Measurements from ENCODE around the gene CASKIN1. TPM values are rescaled to one million over a fixed set of nuclear protein-coding genes. Genes with fewer than 3 reads are reported as not detected.
A peak's percentile ranks its signal among the peaks of the same experiment; 100 is the strongest.

The CASKIN1 gene
- total RNA-seq, 1 donor from 2014 or later: 1.2 TPM

DNA sequence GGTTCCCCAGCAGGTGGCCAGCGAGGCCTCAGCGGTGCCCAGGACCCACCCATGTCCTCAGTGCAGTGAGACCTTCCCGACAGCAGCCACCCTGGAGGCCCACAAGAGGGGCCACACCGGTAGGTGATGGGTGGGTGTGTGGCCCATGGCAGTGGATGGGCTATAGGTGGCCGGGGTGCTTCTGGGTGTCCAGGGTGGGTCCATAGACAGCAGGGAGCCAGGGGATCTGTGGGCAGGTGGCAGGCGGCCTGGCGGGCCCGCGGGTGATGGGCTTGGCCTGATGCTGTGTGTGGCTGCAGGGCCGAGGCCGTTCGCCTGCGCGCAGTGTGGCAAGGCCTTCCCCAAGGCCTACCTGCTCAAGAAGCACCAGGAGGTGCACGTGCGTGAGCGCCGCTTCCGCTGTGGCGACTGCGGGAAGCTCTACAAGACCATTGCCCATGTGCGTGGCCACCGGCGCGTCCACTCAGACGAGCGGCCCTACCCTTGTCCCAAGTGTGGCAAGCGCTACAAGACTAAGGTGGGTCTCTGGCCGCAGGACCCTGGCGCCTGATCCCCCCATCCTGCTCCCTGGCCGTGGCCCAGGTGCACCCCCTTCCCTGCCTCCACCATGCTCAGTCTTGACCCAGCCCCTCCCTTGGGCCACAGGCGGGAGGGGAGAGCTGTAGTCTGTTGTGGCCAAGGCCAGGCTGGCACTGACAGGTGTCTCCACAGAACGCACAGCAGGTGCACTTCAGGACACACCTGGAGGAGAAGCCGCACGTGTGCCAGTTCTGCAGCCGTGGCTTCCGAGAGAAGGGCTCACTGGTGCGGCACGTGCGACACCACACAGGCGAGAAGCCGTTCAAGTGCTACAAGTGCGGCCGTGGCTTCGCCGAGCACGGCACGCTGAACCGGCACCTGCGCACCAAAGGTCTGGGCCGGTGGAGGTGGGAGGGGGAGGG is 37.7 kb upstream of the CASKIN1 start:
- intact Hi-C loops (cut with DNase I): no loop called here

DNA sequence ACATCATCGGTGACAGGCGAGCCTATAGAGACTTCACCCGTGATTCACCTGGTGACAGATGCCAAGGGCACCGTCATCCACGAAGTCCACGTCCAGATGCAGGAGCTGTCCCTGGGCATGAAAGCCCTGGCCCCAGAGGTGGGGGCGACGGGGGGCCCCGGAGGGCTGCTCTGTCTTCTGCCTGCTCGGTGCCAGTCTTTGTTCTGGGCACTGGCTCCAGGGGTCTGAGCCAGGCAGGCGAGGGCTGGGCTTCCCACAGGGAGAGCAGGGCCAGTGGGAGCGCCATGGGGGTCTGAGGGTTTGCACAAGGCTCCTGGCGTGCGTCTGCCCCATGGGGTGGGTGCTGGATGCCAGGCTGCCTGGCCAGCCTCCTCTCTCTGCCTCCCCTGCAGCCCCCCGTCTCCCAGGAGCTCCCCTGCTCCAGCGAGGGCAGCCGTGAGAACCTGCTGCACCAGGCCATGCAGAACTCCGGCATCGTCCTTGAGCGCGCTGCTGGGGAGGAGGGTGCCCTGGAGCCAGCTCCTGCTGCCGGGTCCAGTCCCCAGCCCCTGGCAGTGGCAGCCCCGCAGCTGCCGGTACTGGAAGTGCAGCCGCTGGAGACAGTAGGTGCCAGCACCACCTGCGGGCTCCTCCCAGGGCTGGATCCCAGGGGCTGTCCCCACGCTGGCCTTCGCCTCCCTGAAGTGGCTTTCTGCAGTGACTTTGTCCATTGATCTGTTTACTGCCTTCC is 36.8 kb upstream of the CASKIN1 start:
- intact Hi-C loops (cut with DNase I): no loop called here
- DNase-seq (ENCODE audit: low spot score): no peak

More for the DNA sequence above, 37.7 kb upstream of the CASKIN1 start:
- DNase-seq (ENCODE audit: low spot score): no peak

DNA sequence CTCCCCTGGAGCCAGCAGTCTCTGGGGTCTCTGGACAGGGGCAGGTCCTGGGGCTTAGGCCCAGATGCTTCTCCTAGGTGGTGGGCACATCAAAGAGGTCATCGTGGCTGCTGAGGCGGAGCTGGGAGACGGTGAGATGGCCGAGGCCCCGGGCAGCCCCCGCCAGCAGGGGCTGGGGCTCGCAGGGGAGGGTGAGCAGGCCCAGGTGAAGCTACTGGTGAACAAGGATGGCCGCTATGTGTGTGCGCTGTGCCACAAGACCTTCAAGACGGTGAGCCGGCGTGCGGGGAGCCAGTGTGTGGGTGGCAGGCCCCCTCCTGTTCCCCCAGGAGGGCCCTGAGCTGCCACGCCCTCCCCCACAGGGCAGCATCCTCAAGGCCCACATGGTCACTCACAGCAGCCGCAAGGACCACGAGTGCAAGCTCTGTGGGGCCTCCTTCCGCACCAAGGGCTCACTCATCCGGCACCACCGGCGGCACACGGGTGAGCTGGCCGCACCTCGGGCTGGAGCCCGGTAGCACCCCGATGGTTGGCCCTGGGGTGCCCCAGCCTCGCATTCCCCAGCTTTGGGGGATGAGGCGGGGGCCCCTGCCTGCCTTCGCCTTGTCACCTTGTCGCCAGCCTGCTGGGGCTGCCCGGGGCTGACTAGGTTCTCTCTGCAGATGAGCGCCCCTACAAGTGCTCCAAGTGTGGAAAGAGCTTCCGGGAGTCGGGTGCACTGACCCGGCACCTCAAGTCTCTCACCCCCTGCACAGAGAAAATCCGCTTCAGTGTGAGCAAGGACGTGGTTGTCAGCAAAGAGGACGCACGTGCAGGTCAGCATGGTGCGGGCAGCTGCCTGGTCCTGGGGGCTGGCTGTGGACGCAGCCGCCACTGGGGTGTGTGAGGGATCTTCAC is 35.9 kb upstream of the CASKIN1 start:
- intact Hi-C loops (cut with DNase I): no loop called here
- DNase-seq (ENCODE audit: low spot score): no peak

DNA sequence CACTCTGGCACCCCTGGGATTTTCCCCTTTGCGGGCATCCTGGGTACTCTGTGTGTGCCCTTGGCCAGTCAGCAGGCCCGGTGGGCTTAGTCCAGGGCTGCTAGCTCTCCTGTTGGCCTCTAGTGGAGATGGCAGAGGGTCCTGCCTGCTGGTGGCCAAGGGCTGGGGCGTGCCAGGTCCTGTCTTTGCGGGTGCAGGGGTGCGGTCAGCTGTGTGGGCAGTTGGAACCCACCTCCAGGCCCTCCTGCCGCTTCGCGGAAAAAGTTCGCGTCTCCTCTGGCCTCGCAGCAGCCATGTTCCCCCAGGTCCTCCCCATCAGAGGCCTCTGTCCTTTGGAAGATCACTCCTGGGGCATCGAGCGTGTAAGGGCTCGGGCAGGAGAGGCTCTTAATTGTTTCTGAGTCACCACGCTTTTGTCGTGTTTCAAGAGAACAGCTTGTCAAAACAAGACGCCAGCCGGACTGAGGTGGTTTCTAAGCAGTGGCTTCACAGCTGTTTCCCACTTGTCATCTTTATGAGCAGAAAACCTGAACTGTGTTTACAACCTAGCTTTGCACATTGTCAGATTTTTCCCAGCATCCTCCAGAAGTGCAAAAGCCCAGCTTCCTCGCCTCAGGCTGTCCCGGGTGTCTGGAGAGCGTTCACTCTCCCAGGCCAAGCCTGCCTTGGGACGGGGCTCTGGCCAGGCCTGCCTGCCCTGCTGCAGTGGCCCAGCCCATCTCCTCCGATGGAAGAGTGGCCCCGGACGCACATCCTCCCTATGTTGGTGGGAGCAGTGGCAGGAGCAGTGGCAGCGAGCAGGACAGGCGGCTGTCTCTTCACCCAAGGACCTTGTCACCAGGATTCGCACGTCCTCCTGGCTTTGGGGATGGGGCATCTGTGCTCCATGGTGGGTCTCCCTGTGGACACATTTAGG is 34.9 kb upstream of the CASKIN1 start:
- intact Hi-C loops (cut with DNase I): no loop called here
- no peak for DNase-seq (ENCODE audit: low spot score)

DNA sequence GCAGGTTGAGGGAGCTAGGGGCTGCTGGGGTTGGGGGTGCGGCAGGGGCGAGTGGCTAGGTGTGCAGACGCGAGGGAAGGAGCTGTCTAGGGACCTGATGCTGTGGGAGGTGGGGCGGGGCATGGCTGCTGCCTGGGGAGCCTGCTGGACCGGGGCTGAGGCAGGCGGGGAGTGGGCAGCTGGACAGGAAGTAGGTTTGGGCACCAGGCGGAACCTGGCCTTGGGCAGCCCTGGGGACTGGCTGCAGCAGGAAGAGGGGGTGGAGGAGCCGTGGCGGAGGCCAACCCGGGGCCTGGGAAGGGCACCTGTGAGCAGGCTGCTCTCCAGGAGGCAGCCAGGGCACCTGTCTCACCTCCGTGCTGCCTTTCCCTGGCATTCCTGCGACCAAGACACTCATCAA is 34.0 kb upstream of the CASKIN1 start:
- intact Hi-C loops (cut with DNase I): no loop called here
- no peak for DNase-seq (ENCODE audit: low spot score)

DNA sequence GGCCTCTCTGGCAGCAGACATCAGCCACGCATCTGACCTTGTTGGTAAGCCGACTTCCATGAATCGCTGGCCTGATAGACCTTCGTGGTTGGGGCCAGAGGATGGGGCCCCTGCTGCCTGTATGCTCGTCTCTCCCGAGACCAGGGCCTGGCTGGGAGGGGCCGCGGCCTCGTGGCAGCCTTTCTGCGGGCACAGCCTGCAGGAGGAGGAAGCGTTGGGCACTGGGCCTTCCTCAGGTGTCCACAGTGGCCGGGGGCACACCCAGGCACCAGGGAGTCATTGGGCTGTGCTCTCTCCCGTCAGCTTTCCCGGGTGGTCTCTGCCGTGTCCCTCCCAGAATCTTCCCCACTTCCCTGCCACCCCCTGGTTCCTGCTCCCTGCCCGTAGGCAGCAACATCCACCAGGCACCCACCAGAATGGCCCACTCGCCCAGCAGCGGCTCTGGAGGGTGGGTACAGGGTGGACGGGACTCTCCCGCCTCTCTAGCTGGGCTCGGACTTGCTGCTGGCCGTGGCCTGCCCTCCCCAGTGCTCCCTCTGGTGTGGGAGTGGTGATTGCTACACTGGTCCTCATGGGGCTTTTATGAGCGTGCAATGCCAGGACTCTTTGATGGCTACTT is 33.3 kb upstream of the CASKIN1 start:
- no peak for DNase-seq (ENCODE audit: low spot score)
- intact Hi-C loops (cut with DNase I): no loop called here

DNA sequence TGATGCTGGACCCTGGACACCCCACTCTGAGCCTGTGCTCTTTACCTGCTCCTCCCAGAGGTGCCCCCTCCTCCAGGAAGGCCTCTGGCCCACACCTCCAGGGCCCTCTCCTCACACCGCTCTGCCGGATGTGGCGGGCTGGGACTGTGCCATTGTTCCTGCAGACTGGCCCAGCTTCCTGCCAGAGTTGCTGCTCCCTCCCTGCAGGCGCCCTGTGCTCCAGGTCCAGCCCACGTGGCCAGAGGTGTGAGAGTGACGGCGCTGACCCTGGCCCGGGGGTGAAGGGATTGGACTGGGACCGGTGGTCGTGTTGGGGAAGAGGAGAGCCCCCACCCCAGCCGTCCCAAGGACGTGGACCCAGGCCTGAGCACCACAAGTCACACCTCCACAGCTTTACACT is 32.7 kb upstream of the CASKIN1 start:
- DNase-seq (ENCODE audit: low spot score): no peak
- intact Hi-C loops (cut with DNase I): no loop called here

DNA sequence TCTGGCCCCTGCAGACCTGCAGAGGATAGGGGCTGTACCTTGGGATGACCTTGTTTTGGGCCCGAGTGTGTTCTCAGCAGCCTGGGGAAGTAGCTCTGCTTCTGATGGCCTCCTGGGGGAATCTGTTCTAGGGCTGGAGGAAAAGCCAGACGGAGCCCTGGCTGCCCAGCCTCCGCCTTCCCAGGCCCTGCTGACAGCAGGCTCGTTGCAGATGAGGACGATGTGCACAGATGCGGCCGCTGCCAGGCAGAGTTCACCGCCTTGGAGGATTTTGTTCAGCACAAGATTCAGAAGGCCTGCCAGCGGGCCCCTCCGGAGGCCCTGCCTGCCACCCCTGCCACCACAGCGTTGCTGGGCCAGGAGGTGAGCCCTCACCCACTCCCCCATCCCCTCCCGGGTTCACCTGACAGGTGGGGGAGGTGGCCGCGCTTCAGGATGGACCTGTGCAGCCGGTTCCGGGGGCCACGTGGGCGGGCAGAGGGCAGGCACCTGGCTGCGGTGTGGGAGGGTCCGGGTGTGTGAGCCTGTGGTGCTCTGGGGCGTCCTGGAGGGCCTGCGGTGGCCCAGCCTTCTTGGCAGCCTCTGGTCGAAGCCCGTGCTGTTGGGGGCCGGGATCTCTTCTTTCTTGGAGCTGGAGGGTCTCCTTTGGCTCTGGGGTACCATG is 31.9 kb upstream of the CASKIN1 start:
- no peak for DNase-seq (ENCODE audit: low spot score)
- intact Hi-C loops (cut with DNase I): no loop called here

DNA sequence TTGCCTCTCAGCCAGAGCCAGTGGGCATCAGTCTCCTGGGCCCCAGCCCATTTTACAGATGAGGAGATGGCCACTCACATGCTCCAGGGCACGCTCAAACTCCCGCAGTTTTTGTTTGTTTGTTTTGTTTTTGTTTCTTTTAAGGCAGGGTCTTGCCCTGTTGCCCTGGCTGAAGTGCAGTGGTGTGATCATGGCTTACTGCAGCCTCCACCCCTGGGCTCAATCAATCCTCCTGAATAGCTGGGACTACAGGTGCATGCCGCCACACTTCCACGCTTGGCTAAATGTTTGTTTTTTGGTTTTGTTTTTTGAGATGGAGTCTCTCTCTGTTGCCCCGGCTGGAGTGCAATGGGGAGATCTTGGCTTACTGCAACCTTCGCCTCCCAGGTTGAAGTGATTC is 30.5 kb upstream of the CASKIN1 start:
- no peak for DNase-seq (ENCODE audit: low spot score)
- intact Hi-C loops (cut with DNase I): no loop called here

DNA sequence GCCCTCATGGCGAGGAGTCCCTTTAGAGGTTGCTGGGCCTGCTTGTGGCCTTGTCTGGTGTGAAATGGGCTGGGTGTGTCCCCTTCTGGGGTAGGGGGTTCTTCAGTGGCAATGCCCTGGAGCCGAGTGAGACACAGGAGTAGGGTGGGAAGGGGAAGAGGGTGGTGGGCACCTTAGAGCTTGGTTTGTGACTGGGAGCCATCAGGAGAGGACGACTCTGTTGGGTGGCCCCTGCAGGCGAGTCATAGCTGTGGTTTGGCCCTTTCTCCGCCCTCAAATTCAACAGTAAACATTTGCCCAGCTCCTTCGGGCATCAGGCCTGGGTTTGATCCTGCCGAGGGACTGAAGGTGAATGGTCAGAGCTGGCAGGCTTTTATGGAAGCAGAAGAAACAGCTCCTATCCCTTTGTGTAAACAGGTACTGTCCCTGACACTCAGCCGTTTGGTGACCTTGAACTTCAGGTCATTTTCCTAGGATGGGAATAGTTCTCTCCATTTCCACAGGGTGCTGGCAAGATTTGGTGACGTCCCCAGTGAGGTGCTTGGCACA is 29.9 kb upstream of the CASKIN1 start:
- DNase-seq (ENCODE audit: low spot score): no peak
- intact Hi-C loops (cut with DNase I): no loop called here

DNA sequence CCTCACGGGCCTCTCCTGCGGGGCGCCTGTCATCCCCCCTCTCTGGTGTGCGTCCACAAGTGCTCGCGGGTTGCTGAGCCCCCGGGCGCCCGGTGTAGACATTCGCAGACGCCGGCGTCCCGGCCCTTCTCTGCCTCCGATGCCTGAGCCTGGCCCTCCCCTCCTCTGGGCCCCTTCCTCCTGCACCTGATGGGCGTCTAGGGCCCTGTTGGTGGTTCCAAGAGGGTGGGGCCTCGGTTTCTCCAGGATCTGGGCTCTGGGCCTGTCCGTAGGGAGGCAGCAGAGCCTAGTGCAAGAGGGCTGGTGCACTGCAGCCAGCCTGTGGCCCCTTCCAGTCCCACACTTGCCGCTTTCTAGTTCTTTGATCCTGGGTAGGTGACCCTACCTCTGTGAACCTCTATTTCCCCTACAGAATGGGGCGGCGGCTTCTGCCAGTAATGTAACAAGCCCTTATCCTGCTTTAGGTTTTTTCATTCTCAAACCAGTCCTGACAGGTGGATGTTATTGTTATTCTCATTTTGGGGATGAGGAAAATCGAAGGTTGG is 27.6 kb upstream of the CASKIN1 start:
- no peak for DNase-seq (ENCODE audit: low spot score)
- intact Hi-C loops (cut with DNase I): no loop called here

DNA sequence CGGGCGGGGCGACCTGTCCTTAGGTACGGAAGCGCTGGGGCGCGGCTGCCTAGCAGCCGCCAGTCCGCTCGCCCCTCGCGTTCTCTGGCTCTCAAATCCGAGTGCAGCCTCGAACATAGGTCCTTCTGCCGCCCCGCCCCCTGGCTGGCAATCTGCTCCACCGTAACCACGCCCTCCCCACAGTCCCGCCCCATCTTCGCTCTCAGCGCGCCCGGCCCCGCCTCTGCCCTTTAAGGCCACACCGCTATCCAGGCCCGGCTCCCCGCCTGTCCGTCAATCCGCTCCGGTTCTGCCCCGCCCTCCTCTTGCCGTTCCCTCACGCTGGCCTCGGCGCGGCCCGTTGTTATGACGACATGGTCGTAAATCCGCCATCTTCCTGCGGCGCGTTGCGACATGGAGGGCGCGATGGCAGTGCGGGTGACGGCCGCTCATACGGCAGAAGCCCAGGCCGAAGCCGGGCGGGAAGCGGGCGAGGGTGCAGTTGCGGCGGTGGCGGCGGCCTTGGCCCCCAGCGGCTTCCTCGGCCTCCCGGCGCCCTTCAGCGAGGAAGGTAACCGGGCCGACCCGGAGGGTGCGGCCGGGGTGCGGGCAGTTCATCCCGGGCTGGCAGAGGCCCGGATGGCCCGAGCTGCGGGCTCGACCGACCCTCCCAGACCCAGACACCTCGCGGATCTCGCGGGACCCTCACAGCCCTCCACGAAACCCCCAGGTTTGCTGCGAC is 27.0 kb upstream of the CASKIN1 start, which contains the start of gene E4F1:
E4F1 (plus strand) TSS at position 371 of the 721 bp plus-strand sequence; CDS start at position 394, 23 bp downstream.
- DNase-seq (ENCODE audit: low spot score): peak; percentile 100
- intact Hi-C loops (cut with DNase I): no loop called here

DNA sequence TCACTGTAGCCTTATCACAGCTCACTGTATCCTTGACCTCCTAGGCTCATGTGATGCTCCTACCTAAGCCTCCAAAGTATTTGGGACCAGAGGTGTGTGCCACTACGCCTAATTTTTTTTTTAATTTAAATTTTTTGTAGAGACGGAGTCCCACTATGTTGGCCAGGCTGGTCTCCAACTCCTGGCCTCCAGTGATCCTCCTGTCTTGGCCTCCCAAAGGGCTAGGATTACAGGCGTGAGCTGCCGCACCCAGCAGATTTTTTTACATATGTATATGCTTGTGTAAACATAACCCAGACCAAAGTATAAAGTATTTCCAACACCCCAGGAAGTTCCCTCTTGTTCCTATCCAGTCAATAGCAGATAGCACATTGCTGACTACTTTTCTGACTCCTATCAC is 19.9 kb upstream of the CASKIN1 start:
- DNase-seq (ENCODE audit: low spot score): no peak
- intact Hi-C loops (cut with DNase I): no loop called here

DNA sequence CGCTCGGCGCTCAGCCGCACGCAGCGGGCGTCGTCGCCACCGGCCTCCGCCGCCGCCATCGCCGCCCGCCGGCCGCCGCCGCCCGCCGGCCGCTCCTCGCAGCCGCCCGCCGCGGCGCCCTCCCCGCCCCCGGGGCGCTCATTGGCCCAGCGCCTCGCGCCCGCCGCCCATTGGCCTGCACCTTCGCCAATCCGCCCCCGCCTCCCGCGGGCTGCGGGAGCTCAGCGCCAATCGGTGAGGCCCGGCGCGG is 18.2 kb upstream of the CASKIN1 start, which contains the start of gene PGP:
PGP (minus strand) TSS at position 122 of the 250 bp plus-strand sequence; CDS start at position 59, 63 bp downstream.
- intact Hi-C loops (cut with DNase I): loop anchor here (5.0 kb wide), 1 partner anchor 38 kb away; the partner anchor contains the start of gene ECI1

DNA sequence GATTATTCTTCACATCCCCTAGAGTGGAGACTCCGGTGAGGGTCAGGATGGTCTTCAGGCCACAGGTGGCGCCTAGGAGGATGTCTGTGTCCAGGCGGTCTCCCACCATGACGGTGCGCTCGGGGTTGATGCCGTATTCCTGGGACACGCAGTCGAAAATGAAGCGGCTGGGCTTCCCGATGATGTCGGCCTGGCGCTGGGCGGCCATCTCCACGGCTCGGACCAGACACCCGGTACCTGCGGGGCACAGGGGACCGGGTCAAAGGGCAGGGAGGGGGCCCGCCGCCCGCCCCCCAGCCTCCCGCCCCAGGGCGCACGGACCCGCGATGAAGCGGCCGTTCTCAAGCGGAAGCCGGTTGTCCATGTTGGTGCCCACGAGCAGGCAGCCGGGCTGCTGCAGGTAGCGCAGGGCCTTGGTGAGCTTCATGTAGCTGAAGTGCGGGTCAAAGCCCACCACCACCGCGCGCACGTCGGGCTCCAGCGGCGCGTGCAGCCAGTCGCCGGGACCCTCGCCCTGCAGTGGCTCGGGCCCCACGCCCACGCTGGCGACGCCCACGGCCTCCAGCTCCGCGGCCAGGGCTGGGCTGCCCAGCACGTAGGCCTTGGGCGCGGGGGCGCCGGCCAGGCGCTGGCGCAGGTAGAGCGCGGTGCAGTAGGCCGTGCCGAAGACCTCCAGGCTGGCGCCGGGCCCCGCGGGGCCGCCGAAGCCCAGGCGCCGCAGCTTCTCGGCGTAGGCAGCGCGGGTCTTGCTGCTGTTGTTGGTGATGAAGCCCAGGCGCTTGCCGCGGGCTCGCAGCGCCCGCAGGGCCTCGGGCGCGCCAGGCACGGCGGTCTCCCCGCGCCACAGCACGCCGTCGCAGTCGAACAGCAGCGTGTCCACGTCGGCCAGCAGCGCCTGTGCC is 17.7 kb upstream of the CASKIN1 start:
- intact Hi-C loops (cut with DNase I): loop anchor here (5.0 kb wide), 1 partner anchor 38 kb away; the partner anchor contains the start of gene ECI1
- no peak for DNase-seq (ENCODE audit: low spot score)

More for the DNA sequence above, 18.2 kb upstream of the CASKIN1 start, which contains the start of gene PGP:
- DNase-seq (ENCODE audit: low spot score): no peak

All from cardiac septum (tissue), 1 donor.